ENCODE data around the gene RTN4RL1. TPM values are rescaled to one million over a fixed set of nuclear protein-coding genes. Genes with fewer than 3 reads are reported as not detected.

RTN4RL1 gene
- total and polyA plus RNA-seq, 9 of the 15 experiments (the other 6 are each of a cell fraction or from before 2014, with no cell fraction given) = 0.04 to 0.06 (median 0.04) TPM; not detected in 5

DNA sequence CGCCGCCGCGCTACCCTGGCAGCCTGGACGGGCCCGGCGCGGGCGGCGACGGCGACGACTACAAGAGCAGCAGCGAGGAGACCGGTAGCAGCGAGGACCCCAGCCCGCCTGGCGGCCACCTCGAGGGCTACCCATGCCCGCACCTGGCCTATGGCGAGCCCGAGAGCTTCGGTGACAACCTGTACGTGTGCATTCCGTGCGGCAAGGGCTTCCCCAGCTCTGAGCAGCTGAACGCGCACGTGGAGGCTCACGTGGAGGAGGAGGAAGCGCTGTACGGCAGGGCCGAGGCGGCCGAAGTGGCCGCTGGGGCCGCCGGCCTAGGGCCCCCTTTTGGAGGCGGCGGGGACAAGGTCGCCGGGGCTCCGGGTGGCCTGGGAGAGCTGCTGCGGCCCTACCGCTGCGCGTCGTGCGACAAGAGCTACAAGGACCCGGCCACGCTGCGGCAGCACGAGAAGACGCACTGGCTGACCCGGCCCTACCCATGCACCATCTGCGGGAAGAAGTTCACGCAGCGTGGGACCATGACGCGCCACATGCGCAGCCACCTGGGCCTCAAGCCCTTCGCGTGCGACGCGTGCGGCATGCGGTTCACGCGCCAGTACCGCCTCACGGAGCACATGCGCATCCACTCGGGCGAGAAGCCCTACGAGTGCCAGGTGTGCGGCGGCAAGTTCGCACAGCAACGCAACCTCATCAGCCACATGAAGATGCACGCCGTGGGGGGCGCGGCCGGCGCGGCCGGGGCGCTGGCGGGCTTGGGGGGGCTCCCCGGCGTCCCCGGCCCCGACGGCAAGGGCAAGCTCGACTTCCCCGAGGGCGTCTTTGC lies 32.8 kb upstream of the RTN4RL1 start:
- in situ Hi-C loops (cut with MboI) (no loop called here), intact Hi-C loops (cut with micrococcal nuclease) (loop anchor here (10.0 kb wide), 1 partner anchor 117 kb away; no protein-coding TSS in a partner anchor)
- no peak overlapping the region for H2AFZ ChIP-seq (ENCODE audit: low read depth, low read length)
- H3K79me2 ChIP-seq (ENCODE audit: control insufficient read depth, insufficient read depth, low read length) = no peaks in the 10 kb centered on the region
- peaks cover 0 to 51% of the 10 kb centered on the region in 2 experiments; a peak in 2 of 5 replicates for H3K4me1 ChIP-seq (replicated peaks in 1 of 2; ENCODE audit: control insufficient read depth in 2 of 2, insufficient read depth in 2 of 2, low read length in 2 of 2)
- H3K9me1 ChIP-seq (ENCODE audit: control insufficient read depth, insufficient read depth, low read length) = no peaks in the 10 kb centered on the region
- no peak for FAIRE-seq
- H4K20me1 ChIP-seq (replicated peaks; ENCODE audit: control insufficient read depth, insufficient read depth, low read length) = no peaks in the 10 kb centered on the region
- no peak overlapping the region for H3K9ac ChIP-seq (ENCODE audit: insufficient read depth in 1 of 2, low read depth in 2 of 2, low read length in 2 of 2)
- POLR2A ChIA-PET = interaction anchor here (0.6 to 0.7 kb wide), 2 partner anchors 27 to 199 kb away, joined by 3 read pairs; no protein-coding TSS in a partner anchor
- no peaks in the 10 kb centered on the region for H3K9me3 ChIP-seq (replicated peaks; ENCODE audit: control insufficient read depth, insufficient read depth, low read depth, low read length)
- CTCF ChIA-PET (ENCODE audit: low intra/inter-chr PET ratio) = no interaction called here
- no peak for ATAC-seq
- no peak overlapping the region for H3K4me3 ChIP-seq
- no peak for DNase-seq (ENCODE audit: extremely low read depth in 1 of 4, low spot score in 3 of 4)
- no peaks in the 10 kb centered on the region for H3K36me3 ChIP-seq (ENCODE audit: control insufficient read depth, insufficient read depth, low read length)
- 96% methylated on average over 10 of the region's 98 CpGs for WGBS (ENCODE audit: insufficient coverage, low coverage, missing lambda C conversion rate)
- H3K4me2 ChIP-seq (ENCODE audit: insufficient read depth, low read length) = no peak overlapping the region
- no peaks in the 10 kb centered on the region for H3K27me3 ChIP-seq (ENCODE audit: control insufficient read depth in 2 of 2, insufficient read depth in 2 of 2, low read length in 2 of 2)
- TF ChIP-seq MTA1 (IDR thresholded peaks at IDR 0.05; ENCODE audit: borderline replicate concordance) (no peak), POLR2G (IDR thresholded peaks at IDR 0.05; ENCODE audit: low read depth, low read length) (0 out of 2 replicates have a peak, but pooled peaks have one; percentile 39)
- no TSS peak for BruUV-seq (replicated peaks)
- no peak overlapping the region for H3K27ac ChIP-seq (ENCODE audit: extremely low read depth, low read depth, low read length)

GRCh38 chr17:2057175-2057759 lies 32.1 kb upstream of the RTN4RL1 start:
- no peak for FAIRE-seq
- in situ Hi-C loops (cut with MboI) (no loop called here), intact Hi-C loops (cut with micrococcal nuclease) (loop anchor here (10.0 kb wide), 1 partner anchor 118 kb away; no protein-coding TSS in a partner anchor)
- peaks cover 0 to 46% of the 10 kb centered on the region in 2 experiments; a peak in 2 of 5 replicates for H3K4me1 ChIP-seq (replicated peaks in 1 of 2; ENCODE audit: control insufficient read depth in 2 of 2, insufficient read depth in 2 of 2, low read length in 2 of 2)
- no peaks in the 10 kb centered on the region for H3K9me1 ChIP-seq (ENCODE audit: control insufficient read depth, insufficient read depth, low read length)
- H3K4me3 ChIP-seq = no peak overlapping the region
- no peak for DNase-seq (ENCODE audit: extremely low read depth in 1 of 4, low spot score in 3 of 4)
- no peak overlapping the region for H3K4me2 ChIP-seq (ENCODE audit: insufficient read depth, low read length)
- H3K36me3 ChIP-seq (ENCODE audit: control insufficient read depth, insufficient read depth, low read length) = no peaks in the 10 kb centered on the region
- ChIA-PET POLR2A (interaction anchor here (0.6 kb wide), 1 partner anchor 200 kb away, joined by 3 read pairs; no protein-coding TSS in a partner anchor), CTCF (ENCODE audit: low intra/inter-chr PET ratio) (no interaction called here)
- no peaks in the 10 kb centered on the region for H4K20me1 ChIP-seq (replicated peaks; ENCODE audit: control insufficient read depth, insufficient read depth, low read length)
- H3K79me2 ChIP-seq (ENCODE audit: control insufficient read depth, insufficient read depth, low read length) = no peaks in the 10 kb centered on the region
- H2AFZ ChIP-seq (ENCODE audit: low read depth, low read length) = no peak overlapping the region
- H3K9me3 ChIP-seq (replicated peaks; ENCODE audit: control insufficient read depth, insufficient read depth, low read depth, low read length) = no peaks in the 10 kb centered on the region
- no peak for ATAC-seq
- BruUV-seq (replicated peaks) = no TSS peak
- WGBS (ENCODE audit: insufficient coverage, low coverage, missing lambda C conversion rate) = no CpG with 5 or more reads among the region's 81 CpGs
- no peaks in the 10 kb centered on the region for H3K27me3 ChIP-seq (ENCODE audit: control insufficient read depth in 2 of 2, insufficient read depth in 2 of 2, low read length in 2 of 2)
- no peak overlapping the region for H3K9ac ChIP-seq (ENCODE audit: insufficient read depth in 1 of 2, low read depth in 2 of 2, low read length in 2 of 2)
- no peak overlapping the region for H3K27ac ChIP-seq (ENCODE audit: extremely low read depth, low read depth, low read length)
- TF ChIP-seq ZNF121 (CRISPR knock-in tag; conservative IDR thresholded peaks at IDR 0.05) = no peak
- no peak for TF ChIP-seq E2F3 (CRISPR knock-in tag; IDR thresholded peaks at IDR 0.05)
- no peak for TF ChIP-seq PKNOX1 (IDR thresholded peaks at IDR 0.05)
- no peak for TF ChIP-seq PURB (CRISPR knock-in tag; IDR thresholded peaks at IDR 0.05; ENCODE audit: low read depth)
- no peak for TF ChIP-seq HNRNPK (IDR thresholded peaks at IDR 0.05; ENCODE audit: low read depth, low read length, poor library complexity, severe bottlenecking)
- TF ChIP-seq, protein P1, sequence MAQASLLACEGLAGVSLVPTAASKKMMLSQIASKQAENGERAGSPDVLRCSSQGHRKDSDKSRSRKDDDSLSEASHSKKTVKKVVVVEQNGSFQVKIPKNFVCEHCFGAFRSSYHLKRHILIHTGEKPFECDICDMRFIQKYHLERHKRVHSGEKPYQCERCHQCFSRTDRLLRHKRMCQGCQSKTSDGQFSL (CRISPR knock-in tag; IDR thresholded peaks at IDR 0.05) = no peak
- TF ChIP-seq, protein P1 (tag; IDR thresholded peaks at IDR 0.05) = no peak
- no peak for TF ChIP-seq GATAD2B (IDR thresholded peaks at IDR 0.05; ENCODE audit: borderline replicate concordance)
- no peak for TF ChIP-seq KHSRP (IDR thresholded peaks at IDR 0.05)
- TF ChIP-seq CBFB (CRISPR knock-in tag; IDR thresholded peaks at IDR 0.05) = no peak
- TF ChIP-seq ZNF174 (CRISPR knock-in tag; IDR thresholded peaks at IDR 0.05) = no peak
- no peak for TF ChIP-seq TARDBP (IDR thresholded peaks at IDR 0.05)
